ENCODE measurements around the gene ADO.
"Not testable (repeated sequence)": the region's sequence is repeated elsewhere in the genome, so short reads cannot be mapped to it uniquely, and the experiment has no call there.

The ADO gene

DNA sequence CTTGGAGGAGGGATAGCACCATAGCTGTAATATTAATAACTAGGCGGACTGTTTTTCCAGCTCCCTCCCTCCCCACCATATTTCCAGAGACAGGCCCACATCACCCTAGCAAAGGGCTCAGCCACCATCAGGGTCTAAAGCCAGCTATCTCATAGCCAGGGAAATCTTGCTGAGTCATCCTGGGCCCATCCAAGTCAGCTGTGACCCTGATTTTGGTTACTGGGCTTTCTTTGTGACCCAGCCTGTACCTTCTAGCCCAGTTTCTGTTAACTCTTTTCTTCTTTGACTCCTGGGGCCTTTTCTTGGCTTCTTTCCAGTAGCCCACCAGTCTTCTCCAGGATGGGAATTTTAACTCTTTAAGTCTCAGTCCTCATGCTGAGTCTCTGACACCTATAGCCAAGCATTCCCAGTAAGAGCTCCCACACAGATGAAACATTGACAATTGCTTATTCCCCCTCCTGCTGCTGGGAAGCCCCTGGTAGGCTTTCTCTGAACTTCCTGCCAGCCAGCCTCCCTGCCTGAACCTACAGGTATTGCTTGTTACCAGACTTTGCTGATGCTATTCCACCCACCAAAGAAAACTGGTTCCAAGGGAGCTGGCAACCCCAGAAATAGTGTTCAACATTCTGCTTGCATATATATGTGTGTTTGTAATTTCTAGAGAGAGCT, 34.8 kb upstream of the ADO start:
- Histone ChIP-seq H3K9me3 (ENCODE audit: control insufficient read depth in 2 of 2, low read length in 2 of 2) (no peaks in the 10 kb centered on the region), H3K36me3 (ENCODE audit: control insufficient read depth in 2 of 2, insufficient read depth in 2 of 2, low read length in 2 of 2) (no peaks in the 10 kb centered on the region), H3K9ac (ENCODE audit: low read length in 2 of 2) (no peak overlapping the region), H3K27me3 (ENCODE audit: control insufficient read depth in 1 of 2, insufficient read depth in 2 of 2, low read length in 2 of 2) (peaks cover 0 to 2% of the 10 kb centered on the region in 2 donors), H3K4me3 (ENCODE audit: low read length in 2 of 2) (no peak overlapping the region), H3K4me1 (ENCODE audit: control insufficient read depth, insufficient read depth, low read length) (no peaks in the 10 kb centered on the region), H3K27ac (ENCODE audit: low read length) (no peak overlapping the region)

DNA sequence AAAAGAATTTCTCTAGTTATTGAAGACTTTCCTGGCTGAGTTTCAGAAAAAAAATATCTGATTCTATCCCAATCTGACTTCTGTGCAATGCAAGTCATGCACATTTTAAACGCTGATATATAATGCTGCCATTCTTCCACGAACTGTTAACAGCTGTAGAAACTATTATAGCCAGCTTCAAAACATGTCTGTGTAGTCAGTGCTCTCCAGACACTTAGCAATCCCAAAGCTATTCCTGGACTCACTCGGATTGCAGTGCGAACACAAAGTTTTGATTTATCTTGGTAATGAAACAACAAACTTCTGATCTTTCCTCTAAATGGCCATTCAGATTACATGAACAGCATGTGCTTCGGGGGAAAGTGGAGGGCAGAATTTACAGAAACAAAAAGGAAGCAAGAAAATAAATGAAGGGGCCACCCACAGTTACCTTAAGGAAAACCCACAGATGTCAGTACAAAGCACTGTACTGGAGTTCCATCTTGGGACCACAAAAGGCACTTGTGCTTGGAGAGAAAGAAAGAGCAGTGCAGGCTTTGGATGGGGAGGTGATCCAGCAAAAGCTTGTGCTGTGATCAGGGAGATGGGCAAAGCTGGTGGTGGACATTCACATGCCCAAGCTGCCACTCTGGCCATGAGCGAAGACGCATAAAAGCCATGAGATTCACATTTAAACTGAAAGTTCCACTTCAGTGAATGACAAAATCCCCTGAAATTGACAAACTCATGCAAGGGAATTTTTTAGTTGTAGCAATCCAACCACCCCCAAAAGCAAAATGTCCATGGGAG, 32.1 kb upstream of the ADO start:
- H3K36me3 ChIP-seq (ENCODE audit: control insufficient read depth in 2 of 2, insufficient read depth in 2 of 2, low read length in 2 of 2) = no peaks in the 10 kb centered on the region
- H3K27me3 ChIP-seq (ENCODE audit: control insufficient read depth in 1 of 2, insufficient read depth in 2 of 2, low read length in 2 of 2) = peaks cover 0 to 2% of the 10 kb centered on the region in 2 donors
- H3K27ac ChIP-seq (ENCODE audit: low read length) = no peak overlapping the region
- no peak overlapping the region for H3K4me3 ChIP-seq (ENCODE audit: low read length in 2 of 2)
- no peak overlapping the region for H3K9ac ChIP-seq (ENCODE audit: low read length in 2 of 2)
- H3K4me1 ChIP-seq (ENCODE audit: control insufficient read depth, insufficient read depth, low read length) = no peaks in the 10 kb centered on the region
- no peaks in the 10 kb centered on the region for H3K9me3 ChIP-seq (ENCODE audit: control insufficient read depth in 2 of 2, low read length in 2 of 2)

DNA sequence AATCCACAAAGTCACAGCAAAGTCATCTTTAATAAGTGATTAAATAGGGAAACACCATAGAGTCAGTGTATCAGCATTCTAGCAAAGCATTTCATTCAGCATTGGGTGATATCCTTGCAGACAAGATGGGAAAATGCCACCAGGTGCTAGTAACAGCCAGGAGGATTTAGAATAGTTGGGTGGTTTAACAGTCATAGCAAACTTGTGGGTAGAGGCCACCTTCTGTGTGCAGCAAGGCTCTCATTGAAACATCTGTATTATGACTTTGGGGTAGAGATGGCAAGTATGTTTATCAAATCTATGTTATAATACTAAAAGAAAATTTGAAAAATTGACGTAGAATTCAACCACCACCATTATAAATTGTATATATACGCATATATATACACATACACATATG, 26.4 kb upstream of the ADO start:
- no peaks in the 10 kb centered on the region for H3K27me3 ChIP-seq (ENCODE audit: control insufficient read depth in 1 of 2, insufficient read depth in 2 of 2, low read length in 2 of 2)
- no peak overlapping the region for H3K4me3 ChIP-seq (ENCODE audit: low read length in 2 of 2)
- no peaks in the 10 kb centered on the region for H3K4me1 ChIP-seq (ENCODE audit: control insufficient read depth, insufficient read depth, low read length)
- H3K9me3 ChIP-seq (ENCODE audit: control insufficient read depth in 2 of 2, low read length in 2 of 2) = no peaks in the 10 kb centered on the region
- H3K9ac ChIP-seq (ENCODE audit: low read length in 2 of 2) = no peak overlapping the region
- H3K27ac ChIP-seq (ENCODE audit: low read length) = no peak overlapping the region
- H3K36me3 ChIP-seq (ENCODE audit: control insufficient read depth in 2 of 2, insufficient read depth in 2 of 2, low read length in 2 of 2) = no peaks in the 10 kb centered on the region

DNA sequence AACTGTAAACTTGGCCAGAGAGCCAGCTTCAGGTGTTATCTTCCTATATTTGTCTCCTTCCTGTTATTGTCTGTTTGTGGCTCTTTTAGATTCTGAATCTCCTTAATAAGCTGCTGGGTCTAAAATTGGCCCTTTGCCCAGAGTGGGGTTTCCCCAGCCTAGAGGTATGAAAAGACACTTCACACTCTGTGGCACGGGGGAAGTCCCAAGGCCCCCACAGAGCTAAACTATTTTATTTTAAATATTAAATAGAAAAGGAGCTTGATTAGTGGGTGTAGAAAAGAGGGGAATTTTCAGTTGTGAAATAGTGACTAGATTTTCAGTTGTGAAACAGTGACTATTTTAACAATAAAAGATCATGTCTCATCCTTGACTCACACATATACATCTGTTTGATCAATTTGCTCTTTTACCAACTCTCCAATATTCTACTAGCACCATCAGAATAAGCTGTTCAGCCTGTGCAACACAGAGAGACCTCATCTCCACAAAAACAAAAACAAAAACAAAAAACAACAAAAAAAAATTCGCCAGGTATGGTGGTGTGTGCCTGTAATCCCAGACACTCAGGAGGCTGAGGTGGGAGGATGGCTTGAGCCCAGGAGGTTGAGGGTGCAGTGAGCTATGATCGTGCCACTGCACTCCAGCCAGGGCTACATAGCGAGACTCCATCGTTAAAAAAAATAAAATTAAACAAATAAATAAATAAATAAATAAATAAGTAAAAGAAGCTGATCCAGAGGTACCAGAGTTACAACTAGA, 24.9 kb upstream of the ADO start:
- Histone ChIP-seq H3K9ac (ENCODE audit: low read length in 2 of 2) (no peak overlapping the region), H3K27ac (ENCODE audit: low read length) (no peak overlapping the region), H3K4me1 (ENCODE audit: control insufficient read depth, insufficient read depth, low read length) (no peaks in the 10 kb centered on the region), H3K36me3 (ENCODE audit: control insufficient read depth in 2 of 2, insufficient read depth in 2 of 2, low read length in 2 of 2) (no peaks in the 10 kb centered on the region), H3K4me3 (ENCODE audit: low read length in 2 of 2) (no peak overlapping the region), H3K9me3 (ENCODE audit: control insufficient read depth in 2 of 2, low read length in 2 of 2) (no peaks in the 10 kb centered on the region), H3K27me3 (ENCODE audit: control insufficient read depth in 1 of 2, insufficient read depth in 2 of 2, low read length in 2 of 2) (no peaks in the 10 kb centered on the region)

DNA sequence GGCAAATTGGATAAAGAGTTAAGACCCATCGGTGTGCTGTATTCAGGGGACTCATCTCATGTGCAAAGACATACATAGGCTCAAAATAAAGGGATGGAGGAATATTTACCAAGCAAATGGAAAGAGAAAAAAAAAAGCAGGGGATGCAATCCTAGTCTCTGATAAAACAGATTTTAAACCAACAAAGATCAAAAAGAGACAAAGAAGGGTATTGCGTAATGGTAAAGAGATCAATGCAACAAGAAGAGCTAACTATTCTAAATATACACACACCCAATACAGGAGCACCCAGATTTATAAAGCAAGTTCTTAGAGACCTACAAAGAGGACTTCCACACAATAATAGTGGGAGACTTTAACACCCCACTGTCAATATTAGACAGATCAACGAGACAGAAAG, 20.0 kb upstream of the ADO start:
- H3K9me3 ChIP-seq (ENCODE audit: control insufficient read depth in 2 of 2, low read length in 2 of 2); H3K27me3 ChIP-seq (ENCODE audit: control insufficient read depth in 1 of 2, insufficient read depth in 2 of 2, low read length in 2 of 2); H3K27ac ChIP-seq (ENCODE audit: low read length); H3K4me1 ChIP-seq (ENCODE audit: control insufficient read depth, insufficient read depth, low read length); H3K36me3 ChIP-seq (ENCODE audit: control insufficient read depth in 2 of 2, insufficient read depth in 2 of 2, low read length in 2 of 2); H3K9ac ChIP-seq (ENCODE audit: low read length in 2 of 2); H3K4me3 ChIP-seq (ENCODE audit: low read length in 2 of 2): not testable (repeated sequence)

DNA sequence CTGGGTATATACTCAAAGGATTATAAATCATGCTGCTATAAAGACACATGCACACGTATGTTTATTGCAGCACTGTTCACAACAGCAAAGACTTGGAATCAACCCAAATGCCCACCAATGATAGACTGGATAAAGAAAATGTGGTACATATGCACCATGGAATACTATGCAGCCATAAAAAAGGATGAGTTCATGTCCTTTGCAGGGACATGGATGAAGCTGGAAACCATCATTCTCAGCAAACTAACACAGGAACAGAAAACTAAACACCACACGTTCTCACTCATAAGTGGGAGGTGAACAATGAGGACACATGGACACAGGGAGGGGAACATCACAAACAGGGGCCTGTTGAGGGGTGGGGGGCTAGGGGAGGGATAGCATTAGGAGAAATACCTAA, 16.2 kb upstream of the ADO start:
- H3K27ac ChIP-seq (ENCODE audit: low read length); H3K36me3 ChIP-seq (ENCODE audit: control insufficient read depth in 2 of 2, insufficient read depth in 2 of 2, low read length in 2 of 2); H3K9ac ChIP-seq (ENCODE audit: low read length in 2 of 2); H3K4me3 ChIP-seq (ENCODE audit: low read length in 2 of 2); H3K9me3 ChIP-seq (ENCODE audit: control insufficient read depth in 2 of 2, low read length in 2 of 2); H3K27me3 ChIP-seq (ENCODE audit: control insufficient read depth in 1 of 2, insufficient read depth in 2 of 2, low read length in 2 of 2); H3K4me1 ChIP-seq (ENCODE audit: control insufficient read depth, insufficient read depth, low read length): not testable (repeated sequence)

DNA sequence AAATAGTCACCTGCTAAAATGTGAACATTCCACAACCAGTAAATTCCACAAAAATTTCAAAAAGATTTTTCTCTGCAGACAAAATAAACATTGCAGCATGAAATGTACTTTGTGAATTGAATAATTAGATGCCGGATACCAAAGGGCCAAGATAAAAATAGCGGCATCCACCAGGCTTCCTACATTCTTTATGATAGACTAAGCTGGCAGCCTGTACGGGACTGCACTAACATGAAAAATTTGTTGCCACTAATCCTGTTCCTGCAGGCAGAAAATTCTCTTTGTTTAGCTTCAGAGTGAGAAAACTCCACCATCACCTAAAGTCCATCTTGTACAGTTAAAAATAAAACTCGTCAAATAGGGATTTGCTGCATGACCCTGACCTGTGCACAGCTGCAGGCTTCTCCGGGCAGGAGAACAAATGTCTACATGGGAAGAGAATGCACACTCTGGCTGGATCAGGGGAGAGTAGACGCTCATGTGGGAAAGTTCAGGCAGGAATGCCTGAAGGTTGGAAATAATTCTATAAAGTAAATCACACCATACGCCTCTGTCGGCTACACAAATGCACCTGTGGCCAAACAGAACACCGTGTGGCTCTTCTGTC, 15.6 kb upstream of the ADO start:
- peaks cover 9% of the 10 kb centered on the region for H3K4me1 ChIP-seq (ENCODE audit: control insufficient read depth, insufficient read depth, low read length)
- H3K36me3 ChIP-seq (ENCODE audit: control insufficient read depth in 2 of 2, insufficient read depth in 2 of 2, low read length in 2 of 2) = no peaks in the 10 kb centered on the region
- no peaks in the 10 kb centered on the region for H3K27me3 ChIP-seq (ENCODE audit: control insufficient read depth in 1 of 2, insufficient read depth in 2 of 2, low read length in 2 of 2)
- no peak overlapping the region for H3K27ac ChIP-seq (ENCODE audit: low read length)
- no peaks in the 10 kb centered on the region for H3K9me3 ChIP-seq (ENCODE audit: control insufficient read depth in 2 of 2, low read length in 2 of 2)
- H3K9ac ChIP-seq (ENCODE audit: low read length in 2 of 2) = no peak overlapping the region
- no peak overlapping the region for H3K4me3 ChIP-seq (ENCODE audit: low read length in 2 of 2)

DNA sequence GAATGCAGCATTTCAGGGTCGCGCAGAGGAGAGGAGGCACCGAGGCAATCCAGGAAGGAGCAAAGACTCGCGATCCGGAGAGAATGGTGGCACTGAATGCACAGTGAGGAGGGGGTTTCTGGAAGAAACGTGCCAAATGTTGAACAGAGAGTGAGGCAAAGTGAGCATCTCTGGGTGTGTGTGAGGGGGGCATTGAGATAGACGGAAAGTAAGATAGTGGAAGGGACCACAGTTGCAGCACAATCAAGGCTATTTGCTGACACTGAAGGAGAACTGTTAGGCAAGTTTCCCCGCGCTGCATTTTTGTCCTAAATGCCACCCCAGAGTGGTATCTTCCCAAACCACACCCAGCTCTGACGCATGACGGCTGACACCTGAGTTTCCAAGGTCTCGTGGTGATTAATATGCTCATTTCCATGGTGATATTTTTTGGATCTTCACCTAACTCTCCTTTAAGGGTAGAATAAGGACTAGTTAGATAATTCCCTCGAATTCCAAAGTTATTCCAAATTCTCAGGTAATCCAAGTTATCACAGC, 14.4 kb upstream of the ADO start:
- H3K4me3 ChIP-seq (ENCODE audit: low read length in 2 of 2) = no peak overlapping the region
- no peaks in the 10 kb centered on the region for H3K36me3 ChIP-seq (ENCODE audit: control insufficient read depth in 2 of 2, insufficient read depth in 2 of 2, low read length in 2 of 2)
- H3K9ac ChIP-seq (ENCODE audit: low read length in 2 of 2) = no peak overlapping the region
- H3K27me3 ChIP-seq (ENCODE audit: control insufficient read depth in 1 of 2, insufficient read depth in 2 of 2, low read length in 2 of 2) = no peaks in the 10 kb centered on the region
- H3K9me3 ChIP-seq (ENCODE audit: control insufficient read depth in 2 of 2, low read length in 2 of 2) = no peaks in the 10 kb centered on the region
- no peak overlapping the region for H3K27ac ChIP-seq (ENCODE audit: low read length)
- peaks cover 9% of the 10 kb centered on the region for H3K4me1 ChIP-seq (ENCODE audit: control insufficient read depth, insufficient read depth, low read length)

DNA sequence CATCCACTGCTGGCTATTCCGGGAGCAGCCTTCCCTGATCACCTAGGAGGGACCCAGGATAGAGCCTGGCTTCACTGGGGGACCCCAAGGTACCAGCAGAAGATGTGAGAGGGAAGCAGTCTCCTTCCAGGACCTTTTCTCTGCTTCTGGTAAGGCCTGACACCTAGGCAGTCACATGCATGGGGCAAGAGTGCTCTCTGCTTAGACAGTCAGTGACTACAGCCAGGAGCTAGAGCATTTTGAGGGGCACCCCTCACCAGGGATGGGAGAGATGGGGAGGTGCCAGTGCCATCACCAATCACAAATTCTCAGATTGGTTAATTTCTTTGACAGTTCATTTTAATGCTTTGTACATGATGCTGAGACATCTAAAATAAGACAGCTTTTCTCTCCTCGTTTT, 13.9 kb upstream of the ADO start:
- H3K27ac ChIP-seq (ENCODE audit: low read length) = no peak overlapping the region
- H3K9ac ChIP-seq (ENCODE audit: low read length in 2 of 2) = no peak overlapping the region
- H3K4me1 ChIP-seq (ENCODE audit: control insufficient read depth, insufficient read depth, low read length) = peaks cover 9% of the 10 kb centered on the region
- no peaks in the 10 kb centered on the region for H3K27me3 ChIP-seq (ENCODE audit: control insufficient read depth in 1 of 2, insufficient read depth in 2 of 2, low read length in 2 of 2)
- no peak overlapping the region for H3K4me3 ChIP-seq (ENCODE audit: low read length in 2 of 2)
- no peaks in the 10 kb centered on the region for H3K9me3 ChIP-seq (ENCODE audit: control insufficient read depth in 2 of 2, low read length in 2 of 2)
- no peaks in the 10 kb centered on the region for H3K36me3 ChIP-seq (ENCODE audit: control insufficient read depth in 2 of 2, insufficient read depth in 2 of 2, low read length in 2 of 2)

DNA sequence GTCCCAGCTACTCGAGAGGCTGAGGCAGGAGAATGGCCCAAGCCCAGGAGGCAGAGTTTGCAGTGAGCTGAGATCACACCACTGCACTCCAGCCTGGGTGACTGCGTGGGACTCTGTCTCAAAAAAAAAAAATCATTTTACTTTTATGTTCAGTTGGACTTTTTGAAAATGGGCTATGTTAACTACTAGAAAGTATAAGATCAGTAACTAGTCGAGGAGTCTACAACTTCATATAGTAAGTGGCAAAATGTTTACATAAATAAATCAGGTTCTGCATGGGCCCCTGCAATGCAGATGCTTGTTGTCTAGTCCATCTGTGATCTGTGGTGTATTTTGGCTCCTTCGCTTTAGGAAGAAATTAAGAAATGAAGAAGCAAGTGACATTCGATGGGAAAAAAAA, 12.3 kb upstream of the ADO start:
- no peaks in the 10 kb centered on the region for H3K27me3 ChIP-seq (ENCODE audit: control insufficient read depth in 1 of 2, insufficient read depth in 2 of 2, low read length in 2 of 2)
- H3K27ac ChIP-seq (ENCODE audit: low read length) = no peak overlapping the region
- no peaks in the 10 kb centered on the region for H3K9me3 ChIP-seq (ENCODE audit: control insufficient read depth in 2 of 2, low read length in 2 of 2)
- H3K36me3 ChIP-seq (ENCODE audit: control insufficient read depth in 2 of 2, insufficient read depth in 2 of 2, low read length in 2 of 2) = no peaks in the 10 kb centered on the region
- H3K4me1 ChIP-seq (ENCODE audit: control insufficient read depth, insufficient read depth, low read length) = peaks cover 9% of the 10 kb centered on the region
- no peak overlapping the region for H3K4me3 ChIP-seq (ENCODE audit: low read length in 2 of 2)
- no peak overlapping the region for H3K9ac ChIP-seq (ENCODE audit: low read length in 2 of 2)
